Bronchial epithelial cell (primary cell): ENCODE results near the gene ORAI1. TPM values are rescaled to one million over a fixed set of nuclear protein-coding genes. Genes with fewer than 3 reads are reported as not detected.
A peak's percentile ranks its signal among the peaks of the same experiment; 100 is the strongest.

Source experiments
- DNase-seq: peaks from one replicate; pipeline ENCODE4 v3.0.0-alpha.2; 2010; ENCODE audit warnings: low read depth
- FAIRE-seq: peaks from 2 replicates; lab custom pipeline; 2011; peaks lifted over from hg19 to GRCh38; lab: Jason Lieb, UNC
- H3K27me3 ChIP-seq: 2 replicates; pipeline ENCODE4 v1.5.1; 2011; ENCODE audit warnings: low read length; ENCODE audit not compliant: control insufficient read depth, insufficient read depth
- H3K36me3 ChIP-seq: 2 replicates; pipeline ENCODE4 v1.5.1; 2011; ENCODE audit warnings: low read length; ENCODE audit not compliant: control insufficient read depth, insufficient read depth
- H3K4me3 ChIP-seq: 2 replicates; pipeline ENCODE4 v1.5.1; 2011; ENCODE audit warnings: mild to moderate bottlenecking, low read depth, low read length, control low read depth
- total RNA-seq: library from RNA; depleted of rRNA; stranded (reverse); fragments of >200 nt; gene quantifications from 2 replicates; pipeline ENCODE4 v1.2.1, GENCODE V29; 2014
- TF ChIP-seq, protein P1 (sequence below): IDR thresholded peaks from 2 replicates; pipeline ENCODE4 v1.5.1; 2011; ENCODE audit warnings: mild to moderate bottlenecking, moderate library complexity, low read length, control low read depth, inconsistent platforms; ENCODE audit not compliant: insufficient read depth, severe bottlenecking

The ORAI1 gene
- 8.7 and 11.1 TPM in 2 replicates for total RNA-seq

DNA sequence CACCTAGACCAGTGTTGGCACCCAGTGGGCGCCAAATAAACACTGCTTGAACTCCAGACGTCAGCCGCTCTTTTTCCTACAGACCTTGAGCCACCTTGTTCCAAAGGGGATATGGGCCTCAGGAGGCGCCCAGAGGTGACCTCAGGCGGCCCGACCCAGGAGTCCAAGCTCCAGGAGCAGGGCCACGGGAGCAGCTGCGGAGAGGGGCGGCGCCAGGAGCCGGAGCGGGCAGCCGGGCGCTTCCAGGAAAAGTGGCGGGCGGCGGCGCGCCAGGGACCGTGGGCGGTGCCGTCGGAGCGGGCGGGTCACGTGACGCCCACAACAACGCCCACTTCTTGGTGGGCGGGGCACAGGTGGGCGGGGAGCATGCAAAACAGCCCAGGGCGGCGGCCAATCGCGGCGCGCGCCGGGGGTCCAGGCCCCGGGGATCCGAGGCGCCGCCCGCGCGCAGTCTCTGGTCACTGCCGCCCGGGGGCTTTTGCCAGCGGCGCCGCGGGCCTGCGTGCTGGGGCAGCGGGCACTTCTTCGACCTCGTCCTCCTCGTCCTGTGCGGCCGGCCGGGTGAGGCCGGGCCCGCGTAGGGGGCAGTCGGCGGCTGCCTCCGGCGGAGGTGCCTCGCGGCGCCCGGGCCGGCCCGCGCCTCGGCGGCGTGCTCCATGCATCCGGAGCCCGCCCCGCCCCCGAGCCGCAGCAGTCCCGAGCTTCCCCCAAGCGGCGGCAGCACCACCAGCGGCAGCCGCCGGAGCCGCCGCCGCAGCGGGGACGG, at the start of gene ORAI1:
Gene ORAI1 (plus strand): TSS at position 444 of the 766 bp plus-strand sequence.
- H3K36me3 ChIP-seq, result no peaks in the 10 kb centered on the region
- peak within 1 kb of the TSS; percentile 72 for H3K4me3 ChIP-seq
- peak; percentile 71 for DNase-seq
- H3K27me3 ChIP-seq, result no peaks in the 10 kb centered on the region
- TF ChIP-seq, protein P1, sequence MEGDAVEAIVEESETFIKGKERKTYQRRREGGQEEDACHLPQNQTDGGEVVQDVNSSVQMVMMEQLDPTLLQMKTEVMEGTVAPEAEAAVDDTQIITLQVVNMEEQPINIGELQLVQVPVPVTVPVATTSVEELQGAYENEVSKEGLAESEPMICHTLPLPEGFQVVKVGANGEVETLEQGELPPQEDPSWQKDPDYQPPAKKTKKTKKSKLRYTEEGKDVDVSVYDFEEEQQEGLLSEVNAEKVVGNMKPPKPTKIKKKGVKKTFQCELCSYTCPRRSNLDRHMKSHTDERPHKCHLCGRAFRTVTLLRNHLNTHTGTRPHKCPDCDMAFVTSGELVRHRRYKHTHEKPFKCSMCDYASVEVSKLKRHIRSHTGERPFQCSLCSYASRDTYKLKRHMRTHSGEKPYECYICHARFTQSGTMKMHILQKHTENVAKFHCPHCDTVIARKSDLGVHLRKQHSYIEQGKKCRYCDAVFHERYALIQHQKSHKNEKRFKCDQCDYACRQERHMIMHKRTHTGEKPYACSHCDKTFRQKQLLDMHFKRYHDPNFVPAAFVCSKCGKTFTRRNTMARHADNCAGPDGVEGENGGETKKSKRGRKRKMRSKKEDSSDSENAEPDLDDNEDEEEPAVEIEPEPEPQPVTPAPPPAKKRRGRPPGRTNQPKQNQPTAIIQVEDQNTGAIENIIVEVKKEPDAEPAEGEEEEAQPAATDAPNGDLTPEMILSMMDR, result no peak
- FAIRE-seq, result no peak

DNA sequence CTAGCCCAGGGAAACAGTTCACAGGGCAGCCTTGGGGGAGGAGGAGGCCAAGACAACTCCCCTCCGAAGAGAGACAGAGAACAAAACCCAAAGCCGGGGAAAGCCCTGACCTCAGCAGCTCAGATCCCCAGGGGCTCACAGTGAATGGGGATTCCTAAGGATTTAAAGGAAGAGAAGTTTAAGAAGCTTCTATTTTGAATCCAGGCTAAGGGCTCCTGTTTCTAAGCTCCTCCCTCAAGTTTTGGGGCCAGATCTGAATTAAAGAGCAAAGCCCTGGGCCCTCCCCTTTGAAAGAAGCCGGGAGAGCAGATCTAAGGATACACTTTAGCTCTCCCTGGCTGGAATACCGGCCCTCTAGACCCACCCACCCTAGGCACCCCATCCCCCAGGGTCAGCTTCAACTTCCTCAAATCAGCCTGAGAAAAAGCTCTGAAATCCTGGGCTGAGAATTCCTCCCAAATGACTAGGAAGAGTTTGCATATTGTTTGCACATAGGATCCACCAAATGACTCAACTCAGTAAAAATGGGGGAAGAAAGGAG, 49.4 kb upstream of the ORAI1 start:
- FAIRE-seq, result no peak
- TF ChIP-seq, protein P1, result no peak
- DNase-seq, result peak; percentile 74
- no peaks in the 10 kb centered on the region for H3K27me3 ChIP-seq
- no peak overlapping the region for H3K4me3 ChIP-seq
- H3K36me3 ChIP-seq, result no peaks in the 10 kb centered on the region

DNA sequence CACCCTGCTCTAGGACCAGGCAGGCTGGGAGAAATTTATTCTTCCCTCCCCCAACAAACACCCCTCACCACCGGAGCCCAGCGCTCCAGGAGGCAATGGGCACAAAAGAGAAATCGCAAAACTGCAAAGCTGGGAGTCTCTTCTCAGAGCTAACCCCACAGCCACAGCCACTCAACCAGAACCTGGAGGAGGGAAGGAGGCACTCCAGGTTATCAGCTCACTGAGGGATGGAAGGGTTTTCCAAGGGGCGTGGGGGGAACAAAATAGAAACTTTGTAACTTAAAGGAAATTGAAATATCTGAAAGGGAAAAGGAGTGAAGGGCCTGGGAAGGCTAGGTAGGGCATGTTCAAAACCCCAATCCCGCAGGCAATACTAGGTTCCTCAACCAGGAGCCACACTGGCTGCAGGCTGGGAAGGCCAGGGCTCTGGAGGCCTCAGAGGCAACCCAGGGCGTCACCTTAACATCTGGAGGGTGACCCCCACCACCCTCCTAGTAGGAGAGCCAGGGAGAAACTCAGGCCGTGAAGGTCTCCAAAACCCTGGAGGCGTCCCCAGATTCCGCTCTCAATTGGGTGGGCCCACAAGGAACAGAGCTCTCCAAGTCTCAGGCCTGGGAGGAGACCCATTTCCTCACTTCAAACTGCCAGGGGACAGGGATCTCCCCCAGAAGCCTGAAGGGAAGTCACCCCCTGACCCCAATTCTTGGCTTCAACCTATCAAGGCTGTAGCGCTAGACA, 48.7 kb upstream of the ORAI1 start:
- DNase-seq (no peak), FAIRE-seq (no peak)
- no peaks in the 10 kb centered on the region for H3K27me3 ChIP-seq
- TF ChIP-seq, protein P1, result no peak
- H3K36me3 ChIP-seq, result no peaks in the 10 kb centered on the region
- H3K4me3 ChIP-seq, result no peak overlapping the region

DNA sequence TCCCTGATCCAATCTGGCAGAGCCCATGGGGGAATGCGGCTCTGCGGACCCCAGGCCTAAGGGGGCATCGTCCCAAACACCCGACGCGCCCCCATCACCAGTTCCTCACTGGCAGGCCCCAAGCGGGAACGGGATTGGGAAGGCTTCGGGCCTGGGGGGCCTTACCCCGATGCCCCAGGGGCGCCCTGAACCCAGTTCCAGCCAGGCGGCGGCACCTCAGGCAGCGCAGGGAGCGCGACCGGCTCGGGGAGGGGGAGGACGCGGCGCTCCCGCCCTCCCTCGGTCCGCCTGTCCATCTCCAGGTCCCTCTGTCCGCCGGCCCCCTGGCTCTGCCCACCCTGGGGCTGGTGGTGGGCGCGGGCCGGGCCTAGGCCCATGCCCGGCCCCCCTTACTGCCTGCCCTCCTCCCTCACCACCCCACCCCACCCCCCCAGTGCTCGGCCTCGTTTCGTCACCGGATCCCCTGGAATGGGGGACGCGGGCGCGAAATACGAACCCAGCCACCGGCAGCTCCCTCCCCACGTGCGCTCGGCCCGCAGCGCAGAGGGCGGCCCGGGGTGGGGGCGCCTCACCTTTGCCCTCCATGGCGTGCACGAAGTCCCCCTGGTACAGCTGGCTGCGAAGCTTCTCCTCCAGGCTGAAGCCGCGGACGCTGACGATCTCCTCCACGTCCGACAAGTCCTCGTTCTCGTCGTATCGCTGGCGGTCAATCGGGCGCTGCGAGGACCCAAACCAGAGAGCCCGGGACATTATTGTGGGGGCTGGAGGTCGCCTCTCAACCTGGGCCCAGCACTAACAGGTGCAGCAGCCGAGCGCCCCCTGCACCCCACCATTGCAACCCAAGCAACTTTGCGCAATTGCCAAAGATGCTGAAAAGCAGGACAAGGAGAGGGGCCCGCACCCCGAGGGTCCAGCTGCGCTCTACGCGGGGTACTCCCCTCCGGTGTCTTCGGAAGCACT, 47.8 kb upstream of the ORAI1 start:
- no peaks in the 10 kb centered on the region for H3K27me3 ChIP-seq
- TF ChIP-seq, protein P1, result no peak
- no peaks in the 10 kb centered on the region for H3K36me3 ChIP-seq
- FAIRE-seq, result no peak
- no peak for DNase-seq
- H3K4me3 ChIP-seq, result peak overlapping the region; percentile 53

DNA sequence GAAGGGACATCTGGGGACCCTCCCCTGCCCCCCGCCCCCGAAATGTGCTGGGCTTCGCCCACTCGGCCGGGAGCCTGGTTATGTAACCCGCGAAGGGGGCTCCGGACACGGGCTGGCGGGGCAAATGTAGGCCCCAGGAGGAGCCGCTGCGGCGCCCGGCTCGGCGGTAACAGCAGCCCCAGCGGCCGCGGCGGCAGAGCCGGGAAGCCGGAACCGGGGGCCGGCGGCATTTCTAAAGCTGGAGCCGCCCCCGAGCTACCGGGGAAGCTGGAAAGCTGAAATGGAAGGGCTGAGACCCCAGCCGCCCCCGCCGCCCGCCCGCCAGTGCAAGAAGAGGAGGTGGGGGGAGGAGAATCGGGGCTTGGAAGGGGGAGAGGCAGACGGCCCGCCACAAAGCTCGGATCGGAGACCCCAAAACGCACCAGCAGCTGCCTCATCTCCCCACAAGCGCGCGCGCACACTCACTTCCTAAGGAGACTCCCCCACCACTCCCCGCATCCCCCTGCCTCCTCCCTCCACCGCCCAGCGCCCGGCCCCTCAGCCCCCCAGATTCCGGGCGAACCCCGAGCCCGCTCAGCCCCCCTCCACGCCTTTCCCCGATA, 47.0 kb upstream of the ORAI1 start:
- DNase-seq (no peak), FAIRE-seq (no peak)
- TF ChIP-seq, protein P1, result no peak
- Histone ChIP-seq H3K36me3 (no peaks in the 10 kb centered on the region), H3K4me3 (peak overlapping the region; percentile 53), H3K27me3 (no peaks in the 10 kb centered on the region)
